IMR-90 (cell line): Measurements from ENCODE around the gene TREH. TPM values are rescaled to one million over a fixed set of nuclear protein-coding genes. Genes with fewer than 3 reads are reported as not detected.

Experiments used
- NFE2L2 ChIP-seq: fragments of 150-350 bp; IDR thresholded peaks from 2 replicates; pipeline ENCODE4 v1.6.1; 2016; ENCODE audit warnings: low read depth, mild to moderate bottlenecking, low read length
- polyA plus RNA-seq, 3 experiments: library from polyadenylated mRNA; depleted of rRNA; stranded (reverse); fragments of >200 nt; gene quantifications; 2 replicates each; pipeline ENCODE4 v1.2.3, GENCODE V29; 2012; ENCODE audit warnings: low replicate concordance in 1 of 3
- total RNA-seq: library from RNA; depleted of rRNA; stranded (reverse); fragments of >200 nt; gene quantifications from 2 replicates; pipeline ENCODE4 v1.2.3, GENCODE V29; 2012
- TF ChIP-seq, protein P1 (sequence below): fragments of 150-350 bp; IDR thresholded peaks from 2 replicates; pipeline ENCODE4 v1.6.1; 2017; ENCODE audit warnings: mild to moderate bottlenecking, antibody characterized with exemption, low read length, low read depth

TREH gene
- total and polyA plus RNA-seq, 2 of the 4 experiments (the other 2 are of a cell fraction) = not detected

- TF ChIP-seq, protein P1, sequence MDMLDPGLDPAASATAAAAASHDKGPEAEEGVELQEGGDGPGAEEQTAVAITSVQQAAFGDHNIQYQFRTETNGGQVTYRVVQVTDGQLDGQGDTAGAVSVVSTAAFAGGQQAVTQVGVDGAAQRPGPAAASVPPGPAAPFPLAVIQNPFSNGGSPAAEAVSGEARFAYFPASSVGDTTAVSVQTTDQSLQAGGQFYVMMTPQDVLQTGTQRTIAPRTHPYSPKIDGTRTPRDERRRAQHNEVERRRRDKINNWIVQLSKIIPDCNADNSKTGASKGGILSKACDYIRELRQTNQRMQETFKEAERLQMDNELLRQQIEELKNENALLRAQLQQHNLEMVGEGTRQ = no peak
- no peak for TF ChIP-seq NFE2L2
Observed at GRCh38 chr11:118610225-118610772, 69.2 kb downstream of the TREH start (continued).
